Esophagus muscularis mucosa (tissue), 4 donors: ENCODE data around the gene CIB1. TPM values are rescaled to one million over a fixed set of nuclear protein-coding genes. Genes with fewer than 3 reads are reported as not detected.

Source experiments
- DNase-seq: peaks from one replicate; pipeline ENCODE4 v3.0.0-alpha.2; 2017; ENCODE audit errors: extremely low spot score
- H3K27ac ChIP-seq, 4 donors: fragments of 200-600 bp; sonication (generic); replicated peaks in 1 of 4; 1 replicate in 3 of 4; 2 replicates in 1 of 4; pipeline ENCODE4 v1.5.1; 2016 to 2019; ENCODE audit warnings: mild to moderate bottlenecking in 1 of 4
- H3K27me3 ChIP-seq, 4 donors: fragments of 200-600 bp; sonication (generic); one replicate each; pipeline versions ENCODE4 v1.5.1 to v1.6.0; 2016 to 2019
- H3K36me3 ChIP-seq, 4 donors: fragments of 200-600 bp; sonication (generic); one replicate each; pipeline ENCODE4 v1.5.1; 2016 to 2019
- H3K4me1 ChIP-seq, 4 donors: fragments of 200-600 bp; sonication (generic); one replicate each; pipeline ENCODE4 v1.5.1; 2016 to 2019
- H3K4me3 ChIP-seq, 4 donors: fragments of 200-600 bp; sonication (generic); 1 replicate in 2 of 4; 2 replicates in 2 of 4; pipeline ENCODE4 v1.5.1; 2016 to 2019; ENCODE audit warnings: mild to moderate bottlenecking in 4 of 4, moderate library complexity in 1 of 4
- H3K9me3 ChIP-seq, 4 donors: fragments of 200-600 bp; sonication (generic); 1 replicate in 3 of 4; 2 replicates in 1 of 4; pipeline ENCODE4 v1.5.1; 2016 to 2019
- EP300 ChIP-seq: sonication (generic); formaldehyde crosslinking; IDR thresholded peaks from one replicate; pipeline ENCODE4 v1.6.1; 2017; ENCODE audit warnings: antibody characterized with exemption
- POLR2A ChIP-seq: fragments of 450-650 bp; IDR thresholded peaks from one replicate; pipeline ENCODE4 v1.6.1; 2017; ENCODE audit warnings: antibody characterized with exemption, moderate library complexity, mild to moderate bottlenecking, low read depth
- POLR2AphosphoS5 ChIP-seq, 2 donors: sonication (generic); formaldehyde crosslinking; IDR thresholded peaks; one replicate each; pipeline ENCODE4 v1.6.1; 2017; ENCODE audit warnings: antibody characterized with exemption in 2 of 2
- WGBS: methylation state at CpG from one replicate; pipeline ENCODE4 v1.1.5; 2018; 5-methylcytosine and 5-hydroxymethylcytosine counted together
- intact Hi-C: fragments of 100-400 bp; cut with DNase I; formaldehyde crosslinking; loops from one replicate; pipeline ENCODE4 v1.15.1; 2023
- total RNA-seq, 4 donors: library from RNA; depleted of rRNA; stranded (reverse); fragments of >200 nt; gene quantifications; one replicate each; pipeline versions ENCODE4 v1.1.0 to v1.2.1, GENCODE V29; 2016
- TF ChIP-seq, protein P1 (sequence below), 3 experiments: fragments of 200-600 bp in 2 of 3; fragments of 450-650 bp in 1 of 3; sonication (generic) in 2 of 3; IDR thresholded peaks; one replicate each; pipeline ENCODE4 v1.5.1; 2017 to 2019; ENCODE audit warnings: antibody characterized with exemption in 3 of 3, mild to moderate bottlenecking in 2 of 3, moderate library complexity in 1 of 3

CIB1 gene
- total RNA-seq, 4 donors from 2014 or later = 27.2 to 49.0 (median 33.8) TPM

DNA sequence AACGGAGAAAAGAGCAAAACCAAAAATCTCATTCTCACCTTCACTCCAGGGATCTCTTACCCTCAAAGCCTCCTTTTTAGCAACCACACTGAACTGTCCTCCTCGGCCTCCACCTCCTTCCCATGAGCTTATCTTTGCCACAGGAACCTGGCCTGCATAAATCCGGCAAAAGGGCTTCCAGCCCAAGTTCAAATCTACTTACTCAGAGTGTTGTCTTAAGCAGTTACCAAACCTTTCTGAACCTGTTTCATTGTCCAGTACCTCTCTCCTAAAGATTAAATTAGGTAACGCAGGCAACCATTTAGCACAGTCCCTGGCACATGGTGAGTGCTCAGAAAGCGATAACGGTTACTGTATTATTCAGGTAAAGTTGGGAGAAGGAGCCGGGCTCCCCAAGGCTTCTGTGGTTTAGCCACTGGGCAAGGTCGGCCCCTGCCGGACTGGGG lies 777 bp downstream of the CIB1 start:
- no peak for DNase-seq
- Histone ChIP-seq H3K4me1 (peaks cover 41 to 63% (median 60%) of the 10 kb centered on the region in 4 donors), H3K36me3 (peaks cover 9 to 60% (median 52%) of the 10 kb centered on the region in 4 donors), H3K4me3 (peak overlapping the region; percentile 80 to 93 (median 92)), H3K27me3 (no peaks in the 10 kb centered on the region), H3K27ac (peak overlapping the region; percentile 89 to 97 (median 91)), H3K9me3 (no peaks in the 10 kb centered on the region)
- intact Hi-C loops = no loop called here
- 15% methylated on average over 9 of the region's 9 CpGs for WGBS
- TF ChIP-seq POLR2A (no peak), EP300 (no peak), POLR2AphosphoS5 (IDR thresholded peaks at IDR 0.05) (peak in 1 of 2 donors; percentile 11)
- TF ChIP-seq, protein P1, sequence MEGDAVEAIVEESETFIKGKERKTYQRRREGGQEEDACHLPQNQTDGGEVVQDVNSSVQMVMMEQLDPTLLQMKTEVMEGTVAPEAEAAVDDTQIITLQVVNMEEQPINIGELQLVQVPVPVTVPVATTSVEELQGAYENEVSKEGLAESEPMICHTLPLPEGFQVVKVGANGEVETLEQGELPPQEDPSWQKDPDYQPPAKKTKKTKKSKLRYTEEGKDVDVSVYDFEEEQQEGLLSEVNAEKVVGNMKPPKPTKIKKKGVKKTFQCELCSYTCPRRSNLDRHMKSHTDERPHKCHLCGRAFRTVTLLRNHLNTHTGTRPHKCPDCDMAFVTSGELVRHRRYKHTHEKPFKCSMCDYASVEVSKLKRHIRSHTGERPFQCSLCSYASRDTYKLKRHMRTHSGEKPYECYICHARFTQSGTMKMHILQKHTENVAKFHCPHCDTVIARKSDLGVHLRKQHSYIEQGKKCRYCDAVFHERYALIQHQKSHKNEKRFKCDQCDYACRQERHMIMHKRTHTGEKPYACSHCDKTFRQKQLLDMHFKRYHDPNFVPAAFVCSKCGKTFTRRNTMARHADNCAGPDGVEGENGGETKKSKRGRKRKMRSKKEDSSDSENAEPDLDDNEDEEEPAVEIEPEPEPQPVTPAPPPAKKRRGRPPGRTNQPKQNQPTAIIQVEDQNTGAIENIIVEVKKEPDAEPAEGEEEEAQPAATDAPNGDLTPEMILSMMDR (IDR thresholded peaks at IDR 0.05) = peak; percentile 41 to 65 (median 55)

DNA sequence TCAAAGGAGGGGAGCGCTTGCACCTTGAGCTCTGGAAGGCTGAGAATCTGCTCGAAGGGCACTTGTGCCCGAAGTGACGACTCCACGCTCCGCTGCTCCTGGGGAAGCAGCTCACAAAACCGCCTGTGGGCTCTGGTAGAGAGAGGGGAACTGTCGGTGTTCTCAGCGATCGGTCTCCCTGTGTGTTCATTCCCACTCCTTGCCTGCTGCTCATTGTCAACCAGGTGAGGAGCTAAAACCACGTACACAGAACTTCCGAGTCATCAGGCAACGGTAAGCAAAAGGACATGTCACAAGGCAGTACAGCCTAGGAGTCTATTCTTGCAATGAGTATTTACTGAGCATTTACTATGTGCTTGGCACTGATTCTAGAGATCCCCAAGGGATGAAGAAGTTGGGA lies 1.5 kb downstream of the CIB1 start:
- 95% methylated on average over 7 of the region's 13 CpGs for WGBS
- Histone ChIP-seq H3K4me1 (peaks cover 41 to 63% (median 61%) of the 10 kb centered on the region in 4 donors), H3K27ac (peak overlapping the region in 3 of 4 donors; percentile 53 to 97 (median 89)), H3K36me3 (peaks cover 12 to 63% (median 54%) of the 10 kb centered on the region in 4 donors), H3K9me3 (no peaks in the 10 kb centered on the region), H3K4me3 (peak overlapping the region in 1 of 4 donors; percentile 80), H3K27me3 (no peaks in the 10 kb centered on the region)
- intact Hi-C loops = no loop called here
- DNase-seq = no peak
- TF ChIP-seq EP300 = no peak

DNA sequence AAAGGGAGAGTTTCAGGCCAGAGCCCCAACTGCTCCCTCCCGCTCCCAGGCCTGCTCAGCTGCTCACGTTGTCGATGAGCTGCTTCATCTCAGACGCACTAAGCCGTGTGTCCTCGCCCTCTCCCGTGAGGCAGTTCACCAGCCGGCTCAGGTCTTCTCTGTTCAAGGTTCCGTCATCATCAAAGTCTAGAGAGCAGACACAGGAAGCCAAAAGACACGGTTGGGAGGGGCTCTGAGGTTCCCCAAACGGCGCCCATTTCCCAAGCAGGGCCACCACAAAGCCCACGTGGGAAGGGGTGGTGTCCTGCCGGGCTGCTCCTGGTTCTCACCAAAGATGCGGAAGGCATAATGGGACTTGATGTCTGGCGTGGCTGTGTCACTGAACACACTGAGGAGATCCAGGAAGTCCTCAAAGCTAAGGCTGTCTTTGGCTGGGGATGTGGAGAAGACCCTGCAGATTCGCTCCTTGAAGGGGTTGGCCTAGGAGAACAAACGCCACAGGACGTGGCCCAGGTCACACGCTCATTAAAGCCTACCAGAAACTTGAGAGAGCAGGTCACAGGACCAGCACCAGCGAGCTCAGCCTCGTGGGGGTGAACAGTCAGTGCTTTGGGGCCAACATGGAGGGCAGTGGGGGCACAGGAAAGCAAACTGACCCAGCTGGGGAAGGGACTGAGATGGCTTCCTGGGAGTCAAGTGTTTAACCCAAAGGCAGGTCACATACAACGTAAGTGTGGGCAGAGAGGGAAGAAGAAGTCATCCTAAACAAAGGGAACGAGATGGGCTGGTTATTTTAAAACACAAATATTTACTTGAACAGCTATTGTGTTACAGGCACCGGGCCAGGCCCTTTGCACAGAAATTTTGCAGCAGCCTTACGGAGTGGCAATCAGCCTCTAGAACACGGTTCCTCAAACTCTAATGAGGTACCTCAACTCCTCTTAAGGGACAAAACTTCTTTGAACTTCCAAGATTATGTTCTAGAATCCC lies 2.4 kb downstream of the CIB1 start:
- no peak for DNase-seq
- intact Hi-C loops = no loop called here
- Histone ChIP-seq H3K9me3 (no peaks in the 10 kb centered on the region), H3K4me3 (no peak overlapping the region), H3K27ac (peak overlapping the region; percentile 36 to 97 (median 71)), H3K27me3 (no peaks in the 10 kb centered on the region), H3K36me3 (peaks cover 15 to 63% (median 55%) of the 10 kb centered on the region in 4 donors), H3K4me1 (peaks cover 41 to 63% (median 61%) of the 10 kb centered on the region in 4 donors)
- TF ChIP-seq POLR2A (no peak), EP300 (no peak), POLR2AphosphoS5 (IDR thresholded peaks at IDR 0.05) (no peak)
- TF ChIP-seq, protein P1 (IDR thresholded peaks at IDR 0.05) = no peak
- WGBS = 63% methylated on average over 24 of the region's 27 CpGs

DNA sequence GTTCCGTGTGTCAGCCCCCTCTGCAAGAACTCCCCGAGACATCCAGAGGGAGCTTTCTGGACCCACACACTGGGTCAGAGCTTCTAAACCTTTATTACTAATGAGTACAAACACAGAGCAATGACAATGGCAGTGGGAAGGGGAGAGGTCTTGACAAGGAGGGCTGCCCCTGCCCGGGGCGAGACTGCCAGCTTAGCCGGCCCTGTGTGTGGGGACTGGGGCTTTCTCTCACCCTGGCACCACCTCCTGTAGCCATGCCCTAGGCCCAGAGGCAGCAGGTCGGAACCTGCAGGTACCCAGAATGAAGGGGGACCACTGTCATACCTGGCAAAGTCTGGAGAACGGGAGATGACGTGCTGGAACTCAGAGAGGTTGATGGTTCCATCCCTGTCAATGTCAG lies 3.1 kb downstream of the CIB1 start:
- no peak for DNase-seq
- WGBS = 84% methylated on average over 5 of the region's 8 CpGs
- Histone ChIP-seq H3K4me1 (peaks cover 41 to 68% (median 62%) of the 10 kb centered on the region in 4 donors), H3K9me3 (no peaks in the 10 kb centered on the region), H3K27ac (peak overlapping the region; percentile 36 to 97 (median 50)), H3K4me3 (no peak overlapping the region), H3K36me3 (peaks cover 23 to 62% (median 56%) of the 10 kb centered on the region in 4 donors), H3K27me3 (no peaks in the 10 kb centered on the region)
- TF ChIP-seq EP300 (no peak), POLR2AphosphoS5 (IDR thresholded peaks at IDR 0.05) (no peak), POLR2A (no peak)
- TF ChIP-seq, protein P1 (IDR thresholded peaks at IDR 0.05) = no peak
- intact Hi-C loops = no loop called here

DNA sequence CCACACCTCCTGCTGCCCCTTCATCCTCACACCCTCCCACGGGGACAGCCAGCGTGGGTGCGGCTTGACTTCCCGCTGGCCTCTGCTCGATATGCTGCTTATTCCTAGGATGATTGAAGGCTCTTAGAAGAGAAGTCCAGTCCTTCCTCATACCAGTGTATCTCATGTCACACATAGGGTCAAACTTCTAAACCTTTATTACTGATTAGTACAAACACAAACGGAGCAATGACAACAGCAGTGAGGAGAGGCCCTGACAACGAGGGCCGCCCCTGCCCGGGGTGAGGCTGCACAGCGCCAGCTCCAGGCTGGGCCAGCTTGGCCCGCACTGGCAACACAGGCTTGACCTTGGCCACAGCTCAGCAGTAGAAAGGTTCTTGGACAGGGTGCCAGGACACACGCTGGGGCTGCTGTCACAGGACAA lies 3.7 kb downstream of the CIB1 start:
- Histone ChIP-seq H3K27me3 (no peaks in the 10 kb centered on the region), H3K9me3 (no peaks in the 10 kb centered on the region), H3K4me1 (peaks cover 41 to 71% (median 62%) of the 10 kb centered on the region in 4 donors), H3K36me3 (peaks cover 28 to 67% (median 61%) of the 10 kb centered on the region in 4 donors), H3K4me3 (no peak overlapping the region), H3K27ac (peak overlapping the region; percentile 36 to 97 (median 50))
- intact Hi-C loops = no loop called here
- 69% methylated on average over 12 of the region's 12 CpGs for WGBS
- peak in 1 of 2 donors; percentile 21 for TF ChIP-seq POLR2AphosphoS5 (IDR thresholded peaks at IDR 0.05)
- no peak for TF ChIP-seq EP300
- TF ChIP-seq, protein P1 (IDR thresholded peaks at IDR 0.05) = no peak
- DNase-seq = no peak
